GM12878 (cell line): Measurements from ENCODE around the gene KIF24. TPM values are rescaled to one million over a fixed set of nuclear protein-coding genes. Genes with fewer than 3 reads are reported as not detected.

Source experiments
- ATAC-seq: fragments of 200-7000 bp; cut with Tn5 transposase; 3 replicates; pipeline ENCODE4 v1.9.1; 2020; ENCODE audit warnings: mild to moderate bottlenecking, moderate library complexity
- BruUV-seq: library from RNA; stranded (reverse); fragments of 400-500 nt; replicated peaks from 2 replicates; lab custom pipeline; 2021; lab: Mats Ljungman, UMichigan
- CTCF ChIA-PET: fragments of 300-600 bp; sonication (Branson Sonifier 250); formaldehyde crosslinking; extraction: SDS; loops from one replicate; lab custom pipeline; 2021; ENCODE audit warnings: inconsistent platforms; lab: Yijun Ruan, JAX
- POLR2A ChIA-PET: fragments of 350-600 bp; formaldehyde crosslinking; extraction: SDS; loops from one replicate; lab custom pipeline; 2021; ENCODE audit warnings: inconsistent platforms; lab: Charles Lee
- RAD21 ChIA-PET: fragments of 300-600 bp; sonication (Branson Sonifier 250); formaldehyde crosslinking; loops from one replicate; lab custom pipeline; 2023; ENCODE audit warnings: antibody characterized with exemption; ENCODE audit not compliant: unreplicated experiment; lab: Charles Lee
- SMC1A ChIA-PET: fragments of 300-600 bp; sonication (Branson Sonifier 250); formaldehyde crosslinking; loops from one replicate; lab custom pipeline; 2023; ENCODE audit not compliant: unreplicated experiment, uncharacterized antibody; lab: Charles Lee
- DNase-seq: peaks from one replicate; pipeline ENCODE4 v3.0.0-alpha.2; 2011; ENCODE audit warnings: low read depth, low spot score
- FAIRE-seq: peaks from 3 replicates; lab custom pipeline; 2011; peaks lifted over from hg19 to GRCh38; lab: Jason Lieb, UNC
- H2AFZ ChIP-seq: 2 replicates; pipeline ENCODE4 v1.6.0; 2011; ENCODE audit warnings: low read depth, low read length, control low read depth; ENCODE audit not compliant: control insufficient read depth
- H3K27ac ChIP-seq: 2 replicates; pipeline ENCODE4 v1.5.1; 2011; ENCODE audit warnings: control low read depth; ENCODE audit not compliant: control insufficient read depth, insufficient read depth
- H3K27me3 ChIP-seq, 2 experiments: replicated peaks in 1 of 2; 2 replicates each; pipeline versions ENCODE4 v1.6.0 to v1.6.1; 2011; ENCODE audit warnings: low read length in 1 of 2; ENCODE audit not compliant: control insufficient read depth in 2 of 2, insufficient read depth in 2 of 2
- H3K36me3 ChIP-seq, 2 experiments: 2 replicates each; pipeline ENCODE4 v1.5.1; 2011; ENCODE audit warnings: low read length in 1 of 2; ENCODE audit not compliant: control insufficient read depth in 2 of 2, insufficient read depth in 2 of 2
- H3K4me1 ChIP-seq: 2 replicates; pipeline ENCODE4 v1.6.1; 2011; ENCODE audit warnings: mild to moderate bottlenecking, low read length, moderate library complexity, mixed read lengths; ENCODE audit not compliant: control insufficient read depth, insufficient read depth
- H3K4me2 ChIP-seq: 2 replicates; pipeline ENCODE4 v1.6.0; 2011; ENCODE audit warnings: control low read depth; ENCODE audit not compliant: control insufficient read depth, insufficient read depth
- H3K4me3 ChIP-seq: fragments of 200-600 bp; sonication (generic); 2 replicates; pipeline ENCODE4 v1.5.1; 2016
- H3K79me2 ChIP-seq: 2 replicates; pipeline ENCODE4 v1.6.0; 2011; ENCODE audit warnings: low read length; ENCODE audit not compliant: control insufficient read depth, insufficient read depth
- H3K9ac ChIP-seq: 2 replicates; pipeline ENCODE4 v1.8.0; 2011; ENCODE audit warnings: low read length, control low read depth, mixed read lengths; ENCODE audit not compliant: control insufficient read depth, insufficient read depth
- H3K9me3 ChIP-seq: replicated peaks from 3 replicates; pipeline ENCODE4 v1.5.1; 2011; ENCODE audit warnings: mild to moderate bottlenecking, low read length; ENCODE audit not compliant: control insufficient read depth, insufficient read depth
- H4K20me1 ChIP-seq: 2 replicates; pipeline ENCODE4 v1.6.0; 2011; ENCODE audit not compliant: control insufficient read depth, insufficient read depth
- MLLT1 ChIP-seq: fragments of 450-650 bp; IDR thresholded peaks from 2 replicates; pipeline ENCODE4 v1.6.1; 2016; ENCODE audit warnings: mild to moderate bottlenecking
- PML ChIP-seq: IDR thresholded peaks from 2 replicates; pipeline ENCODE4 v1.6.1; 2012; ENCODE audit warnings: low read length, inconsistent platforms
- RAD21 ChIP-seq: IDR thresholded peaks from 2 replicates; pipeline ENCODE4 v1.6.1; 2011; ENCODE audit warnings: mild to moderate bottlenecking, low read depth, low read length, moderate library complexity; ENCODE audit not compliant: insufficient read depth
- SMC3 ChIP-seq: IDR thresholded peaks from 2 replicates; pipeline ENCODE4 v1.6.1; 2011; ENCODE audit warnings: low read length, improper control_type of control experiment, borderline replicate concordance
- ZNF384 ChIP-seq: IDR thresholded peaks from 2 replicates; pipeline ENCODE4 v1.6.1; 2012; ENCODE audit warnings: low read depth, mild to moderate bottlenecking, low read length, improper control_type of control experiment, borderline replicate concordance
- ZNF622 ChIP-seq: fragments of 450-650 bp; IDR thresholded peaks from 2 replicates; pipeline ENCODE4 v1.6.1; 2017; ENCODE audit warnings: mild to moderate bottlenecking, inconsistent platforms
- WGBS: methylation state at CpG from one replicate; pipeline ENCODE4 v1.1.6; 2016; ENCODE audit warnings: low lambda C conversion rate; ENCODE audit not compliant: insufficient replicate concordance, insufficient coverage; ENCODE audit errors: missing lambda C conversion rate; 5-methylcytosine and 5-hydroxymethylcytosine counted together
- in situ Hi-C: fragments of 300-500 bp; cut with MboI; formaldehyde crosslinking; loops from 9 replicates; pipeline ENCODE4 v1.14.3; 2018; ENCODE audit warnings: mixed read lengths
- intact Hi-C: fragments of 100-400 bp; cut with micrococcal nuclease; formaldehyde crosslinking; loops from one replicate; pipeline ENCODE4 v1.14.2; 2022; ENCODE audit not compliant: unreplicated experiment
- polyA plus RNA-seq, 11 experiments: library from polyadenylated mRNA; depleted of rRNA in 4 of 11; unstranded in 6 of 11; stranded (reverse) in 5 of 11; fragments of >200 nt; fragmentation: Nextera tagmentation in 4 of 11; fragmentation: Illumina TruSeq in 1 of 11; extraction: Ambion mirVana in 4 of 11; extraction: Trizol in 1 of 11; gene quantifications; 1 replicate in 1 of 11; 2 replicates in 10 of 11; pipeline versions ENCODE4 v1.2.1 to v1.2.3, GENCODE V29; 2011 to 2016; ENCODE audit warnings: inconsistent platforms in 2 of 11, missing spikeins in 2 of 11, low read depth in 1 of 11
- total RNA-seq, 4 experiments: library from RNA; depleted of rRNA in 3 of 4; stranded (reverse); fragments of >200 nt in 3 of 4; fragmentation: Illumina TruSeq in 1 of 4; extraction: Trizol in 1 of 4; gene quantifications; 2 replicates each; pipeline versions ENCODE4 v1.2.1 to v1.2.3, GENCODE V29; 2013 to 2021
- TF ChIP-seq, protein P1 (sequence below): fragments of 450-650 bp; IDR thresholded peaks from 2 replicates; pipeline ENCODE4 v1.6.1; 2016; ENCODE audit warnings: mild to moderate bottlenecking
- TF ChIP-seq, protein P2 (sequence below), 3 experiments: IDR thresholded peaks in 2 of 3; conservative IDR thresholded peaks in 1 of 3; 2 replicates each; pipeline ENCODE4 v1.5.1; 2011; ENCODE audit warnings: low read depth in 3 of 3, low read length in 3 of 3, mild to moderate bottlenecking in 3 of 3, control low read depth in 2 of 3, moderate library complexity in 2 of 3, inconsistent platforms in 1 of 3, mixed read lengths in 1 of 3; ENCODE audit not compliant: control insufficient read depth in 2 of 3, insufficient read depth in 1 of 3; ENCODE audit errors: extremely low read depth in 1 of 3

Gene KIF24
- total and polyA plus RNA-seq, 10 of the 15 experiments (the other 5 are each of a cell fraction or from before 2014, with no cell fraction given): 0.58 to 6.7 (median 5.3) TPM

DNA sequence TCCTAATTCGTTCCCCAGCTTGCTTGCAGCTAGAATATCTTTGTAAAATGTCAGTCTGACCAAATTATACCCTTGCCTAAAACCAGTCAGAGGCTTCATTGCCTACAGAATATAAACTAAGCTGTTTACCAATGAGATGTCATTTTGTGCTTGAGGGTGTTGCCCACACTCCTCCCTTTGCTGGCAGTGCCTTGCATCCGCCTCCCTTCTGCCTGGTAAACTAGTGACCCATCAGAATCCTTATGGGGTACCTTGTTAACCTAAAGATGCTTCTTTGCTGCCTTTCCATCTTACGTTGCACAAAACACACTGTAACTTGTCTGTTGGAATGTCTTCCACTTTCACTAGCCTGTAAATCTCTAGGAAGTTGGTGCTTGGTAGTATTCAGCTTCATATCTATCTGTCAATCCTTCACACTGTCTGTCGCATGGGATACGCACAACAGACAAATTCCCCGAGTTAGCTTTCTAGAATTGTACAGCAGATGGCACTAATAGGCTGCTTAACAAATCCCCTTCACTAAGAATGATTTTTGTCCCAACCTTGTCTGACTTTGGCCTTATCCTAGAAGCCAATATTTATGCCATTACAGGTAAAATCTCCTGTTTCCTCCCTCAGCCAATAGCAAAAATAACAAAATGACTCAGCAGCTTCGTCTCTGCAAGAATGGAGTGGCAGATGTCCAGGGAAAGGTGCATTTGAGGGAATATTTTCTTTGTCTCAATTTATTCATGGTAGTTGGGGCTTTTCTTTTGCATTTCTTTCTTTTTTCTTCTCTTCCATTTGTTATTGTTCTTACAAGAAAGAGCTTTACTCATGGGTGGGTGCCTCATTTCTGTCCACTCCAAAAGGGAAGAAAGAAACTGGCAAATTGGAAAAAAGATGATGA lies 3.3 kb upstream of the KIF24 start:
- peaks cover 10% of the 10 kb centered on the region for H3K79me2 ChIP-seq
- POLR2A ChIA-PET: interaction anchor here (0.5 to 0.8 kb wide), 2 partner anchors 11 to 154 kb away, joined by 3 read pairs; partner anchors contain the start of gene UBAP1
- CTCF ChIA-PET: interaction anchor here (0.7 to 8.1 kb wide), 11 partner anchors 12 to 370 kb away, joined by 3 to 134 read pairs (median 3); partner anchors contain the start of gene MYORG

More for the DNA sequence above, 3.3 kb upstream of the KIF24 start:
- in situ Hi-C loops (no loop called here), intact Hi-C loops (loop anchor here (1.0 to 5.0 kb wide), 3 partner anchors 47 to 270 kb away; no protein-coding TSS in a partner anchor)
- Histone ChIP-seq H3K4me2 (no peak overlapping the region), H3K27ac (no peak overlapping the region), H4K20me1 (no peaks in the 10 kb centered on the region), H2AFZ (no peak overlapping the region)
- TF ChIP-seq ZNF384 (no peak), PML (no peak), RAD21 (peak; percentile 55), MLLT1 (0 out of 2 replicates have a peak, but pooled peaks have one; percentile 41), ZNF622 (no peak), SMC3 (peak; percentile 45; the same call in 1 of the 2 replicates)
- TF ChIP-seq, protein P1, sequence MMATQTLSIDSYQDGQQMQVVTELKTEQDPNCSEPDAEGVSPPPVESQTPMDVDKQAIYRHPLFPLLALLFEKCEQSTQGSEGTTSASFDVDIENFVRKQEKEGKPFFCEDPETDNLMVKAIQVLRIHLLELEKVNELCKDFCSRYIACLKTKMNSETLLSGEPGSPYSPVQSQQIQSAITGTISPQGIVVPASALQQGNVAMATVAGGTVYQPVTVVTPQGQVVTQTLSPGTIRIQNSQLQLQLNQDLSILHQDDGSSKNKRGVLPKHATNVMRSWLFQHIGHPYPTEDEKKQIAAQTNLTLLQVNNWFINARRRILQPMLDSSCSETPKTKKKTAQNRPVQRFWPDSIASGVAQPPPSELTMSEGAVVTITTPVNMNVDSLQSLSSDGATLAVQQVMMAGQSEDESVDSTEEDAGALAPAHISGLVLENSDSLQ: 0 out of 2 replicates have a peak, but pooled peaks have one; percentile 24
- TF ChIP-seq, protein P2, sequence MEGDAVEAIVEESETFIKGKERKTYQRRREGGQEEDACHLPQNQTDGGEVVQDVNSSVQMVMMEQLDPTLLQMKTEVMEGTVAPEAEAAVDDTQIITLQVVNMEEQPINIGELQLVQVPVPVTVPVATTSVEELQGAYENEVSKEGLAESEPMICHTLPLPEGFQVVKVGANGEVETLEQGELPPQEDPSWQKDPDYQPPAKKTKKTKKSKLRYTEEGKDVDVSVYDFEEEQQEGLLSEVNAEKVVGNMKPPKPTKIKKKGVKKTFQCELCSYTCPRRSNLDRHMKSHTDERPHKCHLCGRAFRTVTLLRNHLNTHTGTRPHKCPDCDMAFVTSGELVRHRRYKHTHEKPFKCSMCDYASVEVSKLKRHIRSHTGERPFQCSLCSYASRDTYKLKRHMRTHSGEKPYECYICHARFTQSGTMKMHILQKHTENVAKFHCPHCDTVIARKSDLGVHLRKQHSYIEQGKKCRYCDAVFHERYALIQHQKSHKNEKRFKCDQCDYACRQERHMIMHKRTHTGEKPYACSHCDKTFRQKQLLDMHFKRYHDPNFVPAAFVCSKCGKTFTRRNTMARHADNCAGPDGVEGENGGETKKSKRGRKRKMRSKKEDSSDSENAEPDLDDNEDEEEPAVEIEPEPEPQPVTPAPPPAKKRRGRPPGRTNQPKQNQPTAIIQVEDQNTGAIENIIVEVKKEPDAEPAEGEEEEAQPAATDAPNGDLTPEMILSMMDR (IDR thresholded peaks at IDR 0.05 in 2 of 3, conservative IDR thresholded peaks at IDR 0.05 in 1 of 3; ENCODE audit: control insufficient read depth in 2 of 3, extremely low read depth in 1 of 3, insufficient read depth in 1 of 3, low read depth in 3 of 3, low read length in 3 of 3): peak; percentile 40 to 61 (median 42); a peak in 4 of 6 replicates
- TF ChIP-seq, all 136 proteins: peak for 5
- DNase-seq (peak; percentile 12), ATAC-seq (no peak), FAIRE-seq (peak; percentile 59)
- H3K36me3 ChIP-seq: no peaks in the 10 kb centered on the region
- RAD21 ChIA-PET: interaction anchor here (1.6 to 2.1 kb wide), 3 partner anchors 45 to 48 kb away, joined by 4 to 12 read pairs (median 7); partner anchors contain the start of gene MYORG
- no peak overlapping the region for H3K4me3 ChIP-seq
- H3K9me3 ChIP-seq: no peaks in the 10 kb centered on the region
- no peaks in the 10 kb centered on the region for H3K27me3 ChIP-seq
- no TSS peak for BruUV-seq
- H3K9ac ChIP-seq: no peak overlapping the region
- H3K4me1 ChIP-seq: no peaks in the 10 kb centered on the region; the same call in 1 of the 2 replicates
- WGBS: 47% methylated on average over 7 of the region's 7 CpGs
- SMC1A ChIA-PET: interaction anchor here (0.9 to 6.4 kb wide), 3 partner anchors 45 to 305 kb away, joined by 3 to 73 read pairs (median 3); partner anchors contain the start of genes MYORG and SIGMAR1
